Measurements from ENCODE around the gene USP34. TPM values are rescaled to one million over a fixed set of nuclear protein-coding genes. Genes with fewer than 3 reads are reported as not detected.

Gene USP34
- total and polyA plus RNA-seq, 2 experiments from 2014 or later = 81.8 to 157 TPM

DNA sequence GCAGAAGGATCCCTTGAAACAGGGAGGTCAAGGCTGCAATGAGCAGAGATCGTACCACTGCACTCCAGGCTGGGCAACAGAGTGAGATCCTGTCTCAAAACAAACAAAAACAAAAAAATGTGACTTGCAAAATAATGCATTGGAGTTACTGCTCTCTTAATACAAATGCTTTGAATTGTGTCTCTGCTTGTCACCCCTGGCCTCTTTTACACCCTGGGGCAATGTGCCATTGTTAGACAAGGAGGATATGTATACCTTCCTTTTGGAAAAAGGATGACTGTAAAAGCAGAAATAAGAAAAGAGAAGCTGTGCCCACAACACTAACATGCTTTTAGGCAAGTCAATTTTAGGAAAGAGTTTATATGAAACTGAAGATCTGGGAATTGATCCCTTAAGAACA, 329.7 kb downstream of the USP34 start (continued):
- TF ChIP-seq ZNF331 (CRISPR knock-in tag; IDR thresholded peaks at IDR 0.05; ENCODE audit: low read depth) = no peak
- TF ChIP-seq, protein P1, sequence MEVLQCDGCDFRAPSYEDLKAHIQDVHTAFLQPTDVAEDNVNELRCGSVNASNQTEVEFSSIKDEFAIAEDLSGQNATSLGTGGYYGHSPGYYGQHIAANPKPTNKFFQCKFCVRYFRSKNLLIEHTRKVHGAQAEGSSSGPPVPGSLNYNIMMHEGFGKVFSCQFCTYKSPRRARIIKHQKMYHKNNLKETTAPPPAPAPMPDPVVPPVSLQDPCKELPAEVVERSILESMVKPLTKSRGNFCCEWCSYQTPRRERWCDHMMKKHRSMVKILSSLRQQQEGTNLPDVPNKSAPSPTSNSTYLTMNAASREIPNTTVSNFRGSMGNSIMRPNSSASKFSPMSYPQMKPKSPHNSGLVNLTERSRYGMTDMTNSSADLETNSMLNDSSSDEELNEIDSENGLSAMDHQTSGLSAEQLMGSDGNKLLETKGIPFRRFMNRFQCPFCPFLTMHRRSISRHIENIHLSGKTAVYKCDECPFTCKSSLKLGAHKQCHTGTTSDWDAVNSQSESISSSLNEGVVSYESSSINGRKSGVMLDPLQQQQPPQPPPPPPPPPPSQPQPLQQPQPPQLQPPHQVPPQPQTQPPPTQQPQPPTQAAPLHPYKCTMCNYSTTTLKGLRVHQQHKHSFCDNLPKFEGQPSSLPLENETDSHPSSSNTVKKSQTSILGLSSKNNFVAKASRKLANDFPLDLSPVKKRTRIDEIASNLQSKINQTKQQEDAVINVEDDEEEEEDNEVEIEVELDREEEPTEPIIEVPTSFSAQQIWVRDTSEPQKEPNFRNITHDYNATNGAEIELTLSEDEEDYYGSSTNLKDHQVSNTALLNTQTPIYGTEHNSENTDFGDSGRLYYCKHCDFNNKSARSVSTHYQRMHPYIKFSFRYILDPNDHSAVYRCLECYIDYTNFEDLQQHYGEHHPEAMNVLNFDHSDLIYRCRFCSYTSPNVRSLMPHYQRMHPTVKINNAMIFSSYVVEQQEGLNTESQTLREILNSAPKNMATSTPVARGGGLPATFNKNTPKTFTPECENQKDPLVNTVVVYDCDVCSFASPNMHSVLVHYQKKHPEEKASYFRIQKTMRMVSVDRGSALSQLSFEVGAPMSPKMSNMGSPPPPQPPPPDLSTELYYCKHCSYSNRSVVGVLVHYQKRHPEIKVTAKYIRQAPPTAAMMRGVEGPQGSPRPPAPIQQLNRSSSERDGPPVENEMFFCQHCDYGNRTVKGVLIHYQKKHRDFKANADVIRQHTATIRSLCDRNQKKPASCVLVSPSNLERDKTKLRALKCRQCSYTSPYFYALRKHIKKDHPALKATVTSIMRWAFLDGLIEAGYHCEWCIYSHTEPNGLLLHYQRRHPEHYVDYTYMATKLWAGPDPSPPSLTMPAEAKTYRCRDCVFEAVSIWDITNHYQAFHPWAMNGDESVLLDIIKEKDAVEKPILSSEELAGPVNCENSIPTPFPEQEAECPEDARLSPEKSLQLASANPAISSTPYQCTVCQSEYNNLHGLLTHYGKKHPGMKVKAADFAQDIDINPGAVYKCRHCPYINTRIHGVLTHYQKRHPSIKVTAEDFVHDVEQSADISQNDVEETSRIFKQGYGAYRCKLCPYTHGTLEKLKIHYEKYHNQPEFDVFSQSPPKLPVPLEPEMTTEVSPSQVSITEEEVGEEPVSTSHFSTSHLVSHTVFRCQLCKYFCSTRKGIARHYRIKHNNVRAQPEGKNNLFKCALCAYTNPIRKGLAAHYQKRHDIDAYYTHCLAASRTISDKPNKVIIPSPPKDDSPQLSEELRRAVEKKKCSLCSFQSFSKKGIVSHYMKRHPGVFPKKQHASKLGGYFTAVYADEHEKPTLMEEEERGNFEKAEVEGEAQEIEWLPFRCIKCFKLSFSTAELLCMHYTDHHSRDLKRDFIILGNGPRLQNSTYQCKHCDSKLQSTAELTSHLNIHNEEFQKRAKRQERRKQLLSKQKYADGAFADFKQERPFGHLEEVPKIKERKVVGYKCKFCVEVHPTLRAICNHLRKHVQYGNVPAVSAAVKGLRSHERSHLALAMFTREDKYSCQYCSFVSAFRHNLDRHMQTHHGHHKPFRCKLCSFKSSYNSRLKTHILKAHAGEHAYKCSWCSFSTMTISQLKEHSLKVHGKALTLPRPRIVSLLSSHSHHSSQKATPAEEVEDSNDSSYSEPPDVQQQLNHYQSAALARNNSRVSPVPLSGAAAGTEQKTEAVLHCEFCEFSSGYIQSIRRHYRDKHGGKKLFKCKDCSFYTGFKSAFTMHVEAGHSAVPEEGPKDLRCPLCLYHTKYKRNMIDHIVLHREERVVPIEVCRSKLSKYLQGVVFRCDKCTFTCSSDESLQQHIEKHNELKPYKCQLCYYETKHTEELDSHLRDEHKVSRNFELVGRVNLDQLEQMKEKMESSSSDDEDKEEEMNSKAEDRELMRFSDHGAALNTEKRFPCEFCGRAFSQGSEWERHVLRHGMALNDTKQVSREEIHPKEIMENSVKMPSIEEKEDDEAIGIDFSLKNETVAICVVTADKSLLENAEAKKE (CRISPR knock-in tag; IDR thresholded peaks at IDR 0.05) = no peak
- TF ChIP-seq POLR2AphosphoS5 (IDR thresholded peaks at IDR 0.05; ENCODE audit: low read depth) = no peak
- TF ChIP-seq, protein P2, sequence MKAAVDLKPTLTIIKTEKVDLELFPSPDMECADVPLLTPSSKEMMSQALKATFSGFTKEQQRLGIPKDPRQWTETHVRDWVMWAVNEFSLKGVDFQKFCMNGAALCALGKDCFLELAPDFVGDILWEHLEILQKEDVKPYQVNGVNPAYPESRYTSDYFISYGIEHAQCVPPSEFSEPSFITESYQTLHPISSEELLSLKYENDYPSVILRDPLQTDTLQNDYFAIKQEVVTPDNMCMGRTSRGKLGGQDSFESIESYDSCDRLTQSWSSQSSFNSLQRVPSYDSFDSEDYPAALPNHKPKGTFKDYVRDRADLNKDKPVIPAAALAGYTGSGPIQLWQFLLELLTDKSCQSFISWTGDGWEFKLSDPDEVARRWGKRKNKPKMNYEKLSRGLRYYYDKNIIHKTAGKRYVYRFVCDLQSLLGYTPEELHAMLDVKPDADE (IDR thresholded peaks at IDR 0.05) = no peak
- no peak for TF ChIP-seq JUNB (IDR thresholded peaks at IDR 0.05; ENCODE audit: unreplicated experiment)
- no peak for TF ChIP-seq EZH2 (IDR thresholded peaks at IDR 0.05; ENCODE audit: low read depth, unreplicated experiment)

- no peaks in the 10 kb centered on the region for H3K27me3 ChIP-seq (ENCODE audit: insufficient read depth)
- Mint-ChIP-seq H3K36me3 (ENCODE audit: low read depth) (no peaks in the 10 kb centered on the region), H3K27me3 (ENCODE audit: insufficient read depth, low read depth, poor library complexity) (peaks cover 1% of the 10 kb centered on the region), H3K27ac (no peak overlapping the region), H3K4me1 (no peaks in the 10 kb centered on the region), H3K4me3 (no peak overlapping the region), H3K9me3 (no peaks in the 10 kb centered on the region)
- H3K79me2 ChIP-seq (replicated peaks; ENCODE audit: insufficient read depth) = no peaks in the 10 kb centered on the region
- H3F3A ChIP-seq (replicated peaks; ENCODE audit: low read depth) = no peaks in the 10 kb centered on the region
- no peak overlapping the region for H3K27ac ChIP-seq (ENCODE audit: low read depth)
- no peaks in the 10 kb centered on the region for H3K9me2 ChIP-seq (ENCODE audit: insufficient read depth)
- H3K36me3 ChIP-seq (ENCODE audit: insufficient read depth) = no peaks in the 10 kb centered on the region
- DNase-seq (ENCODE audit: low spot score) (no peak), ATAC-seq (no peak)
- H4K20me1 ChIP-seq (replicated peaks; ENCODE audit: insufficient read depth) = no peaks in the 10 kb centered on the region
- no peak overlapping the region for H3K4me3 ChIP-seq
- no peak overlapping the region for H3K4me2 ChIP-seq
- H3K4me1 ChIP-seq (ENCODE audit: insufficient read depth) = no peaks in the 10 kb centered on the region
- no peak overlapping the region for H2AFZ ChIP-seq
- TF ChIP-seq POLR2AphosphoS5 (IDR thresholded peaks at IDR 0.05; ENCODE audit: low read depth) = no peak
Observed at GRCh38 chr2:61138859-61139258, 332.0 kb downstream of the USP34 start.

Small RNA genes within 50 kb of the gene (small RNA-seq; reads per million reads assigned to genes)
- not detected for gene SNORA70B (ENCODE audit: low replicate concordance)

Other genes with a start within 250 kb of the USP34 start
- gene XPO1, start 67.3 kb upstream of the USP34 start, total RNA-seq (2014; rRNA removed; shearing (Covaris generic)) = 479 and 485 TPM in 2 replicates
- 98.9 and 115 TPM in 2 replicates for gene XPO1, start 67.3 kb upstream of the USP34 start, polyA plus RNA-seq (2016; fragmentation: Nextera tagmentation; extraction: Ambion mirVana)